GM12878 (cell line): ENCODE results near the gene CRYBA1. TPM values are rescaled to one million over a fixed set of nuclear protein-coding genes. Genes with fewer than 3 reads are reported as not detected.

Experiments
- ATAC-seq: fragments of 200-7000 bp; cut with Tn5 transposase; 3 replicates; pipeline ENCODE4 v1.9.1; 2020; ENCODE audit warnings: mild to moderate bottlenecking, moderate library complexity
- BruUV-seq: library from RNA; stranded (reverse); fragments of 400-500 nt; replicated peaks from 2 replicates; lab custom pipeline; 2021; lab: Mats Ljungman, UMichigan
- CTCF ChIA-PET: fragments of 300-600 bp; sonication (Branson Sonifier 250); formaldehyde crosslinking; extraction: SDS; loops from one replicate; lab custom pipeline; 2021; ENCODE audit warnings: inconsistent platforms; lab: Yijun Ruan, JAX
- POLR2A ChIA-PET: fragments of 350-600 bp; formaldehyde crosslinking; extraction: SDS; loops from one replicate; lab custom pipeline; 2021; ENCODE audit warnings: inconsistent platforms; lab: Charles Lee
- RAD21 ChIA-PET: fragments of 300-600 bp; sonication (Branson Sonifier 250); formaldehyde crosslinking; loops from one replicate; lab custom pipeline; 2023; ENCODE audit warnings: antibody characterized with exemption; ENCODE audit not compliant: unreplicated experiment; lab: Charles Lee
- SMC1A ChIA-PET: fragments of 300-600 bp; sonication (Branson Sonifier 250); formaldehyde crosslinking; loops from one replicate; lab custom pipeline; 2023; ENCODE audit not compliant: unreplicated experiment, uncharacterized antibody; lab: Charles Lee
- DNase-seq: peaks from one replicate; pipeline ENCODE4 v3.0.0-alpha.2; 2011; ENCODE audit warnings: low read depth, low spot score
- FAIRE-seq: peaks from 3 replicates; lab custom pipeline; 2011; peaks lifted over from hg19 to GRCh38; lab: Jason Lieb, UNC
- H2AFZ ChIP-seq: 2 replicates; pipeline ENCODE4 v1.6.0; 2011; ENCODE audit warnings: low read depth, low read length, control low read depth; ENCODE audit not compliant: control insufficient read depth
- H3K27ac ChIP-seq: 2 replicates; pipeline ENCODE4 v1.5.1; 2011; ENCODE audit warnings: control low read depth; ENCODE audit not compliant: control insufficient read depth, insufficient read depth
- H3K27me3 ChIP-seq, 2 experiments: replicated peaks in 1 of 2; 2 replicates each; pipeline versions ENCODE4 v1.6.0 to v1.6.1; 2011; ENCODE audit warnings: low read length in 1 of 2; ENCODE audit not compliant: control insufficient read depth in 2 of 2, insufficient read depth in 2 of 2
- H3K36me3 ChIP-seq, 2 experiments: 2 replicates each; pipeline ENCODE4 v1.5.1; 2011; ENCODE audit warnings: low read length in 1 of 2; ENCODE audit not compliant: control insufficient read depth in 2 of 2, insufficient read depth in 2 of 2
- H3K4me1 ChIP-seq: 2 replicates; pipeline ENCODE4 v1.6.1; 2011; ENCODE audit warnings: mild to moderate bottlenecking, low read length, moderate library complexity, mixed read lengths; ENCODE audit not compliant: control insufficient read depth, insufficient read depth
- H3K4me2 ChIP-seq: 2 replicates; pipeline ENCODE4 v1.6.0; 2011; ENCODE audit warnings: control low read depth; ENCODE audit not compliant: control insufficient read depth, insufficient read depth
- H3K4me3 ChIP-seq: fragments of 200-600 bp; sonication (generic); 2 replicates; pipeline ENCODE4 v1.5.1; 2016
- H3K79me2 ChIP-seq: 2 replicates; pipeline ENCODE4 v1.6.0; 2011; ENCODE audit warnings: low read length; ENCODE audit not compliant: control insufficient read depth, insufficient read depth
- H3K9ac ChIP-seq: 2 replicates; pipeline ENCODE4 v1.8.0; 2011; ENCODE audit warnings: low read length, control low read depth, mixed read lengths; ENCODE audit not compliant: control insufficient read depth, insufficient read depth
- H3K9me3 ChIP-seq: replicated peaks from 3 replicates; pipeline ENCODE4 v1.5.1; 2011; ENCODE audit warnings: mild to moderate bottlenecking, low read length; ENCODE audit not compliant: control insufficient read depth, insufficient read depth
- H4K20me1 ChIP-seq: 2 replicates; pipeline ENCODE4 v1.6.0; 2011; ENCODE audit not compliant: control insufficient read depth, insufficient read depth
- BCLAF1 ChIP-seq: fragments of 450-650 bp; IDR thresholded peaks from 2 replicates; pipeline ENCODE4 v1.6.1; 2017; ENCODE audit warnings: antibody characterized with exemption, mild to moderate bottlenecking, moderate library complexity
- ESRRA ChIP-seq: IDR thresholded peaks from 2 replicates; pipeline ENCODE4 v1.6.1; 2012; ENCODE audit warnings: mild to moderate bottlenecking, low read length, improper control_type of control experiment
- IKZF1 ChIP-seq: fragments of 450-650 bp; conservative IDR thresholded peaks from 2 replicates; pipeline ENCODE4 v1.6.1; 2017; ENCODE audit warnings: antibody characterized with exemption, mild to moderate bottlenecking
- MLLT1 ChIP-seq: fragments of 450-650 bp; IDR thresholded peaks from 2 replicates; pipeline ENCODE4 v1.6.1; 2016; ENCODE audit warnings: mild to moderate bottlenecking
- NFYA ChIP-seq: IDR thresholded peaks from 2 replicates; pipeline ENCODE4 v1.6.1; 2011; ENCODE audit warnings: low read depth, mild to moderate bottlenecking, low read length, improper control_type of control experiment, borderline replicate concordance
- NR2F1 ChIP-seq: fragments of 450-650 bp; conservative IDR thresholded peaks from 2 replicates; pipeline ENCODE4 v1.6.1; 2017; ENCODE audit warnings: mild to moderate bottlenecking
- RB1 ChIP-seq: fragments of 450-650 bp; formaldehyde crosslinking; IDR thresholded peaks from 2 replicates; pipeline ENCODE4 v1.6.1; 2017; ENCODE audit warnings: mild to moderate bottlenecking, borderline replicate concordance
- SPI1 ChIP-seq: IDR thresholded peaks from 2 replicates; pipeline ENCODE4 v1.6.1; 2011; ENCODE audit warnings: low read depth, mild to moderate bottlenecking, low read length, moderate library complexity, borderline replicate concordance; ENCODE audit not compliant: insufficient read depth
- SREBF2 ChIP-seq: IDR thresholded peaks from 2 replicates; pipeline ENCODE4 v1.6.1; 2012; ENCODE audit warnings: mild to moderate bottlenecking, low read length
- STAT3 ChIP-seq: IDR thresholded peaks from 2 replicates; pipeline ENCODE4 v1.6.1; 2011; ENCODE audit warnings: low read depth, low read length, improper control_type of control experiment
- TCF3 ChIP-seq: IDR thresholded peaks from 2 replicates; pipeline ENCODE4 v1.6.1; 2012; ENCODE audit warnings: low read depth, mild to moderate bottlenecking, low read length, borderline replicate concordance; ENCODE audit not compliant: insufficient read depth
- WGBS: methylation state at CpG from one replicate; pipeline ENCODE4 v1.1.6; 2016; ENCODE audit warnings: low lambda C conversion rate; ENCODE audit not compliant: insufficient replicate concordance, insufficient coverage; ENCODE audit errors: missing lambda C conversion rate; 5-methylcytosine and 5-hydroxymethylcytosine counted together
- in situ Hi-C: fragments of 300-500 bp; cut with MboI; formaldehyde crosslinking; loops from 9 replicates; pipeline ENCODE4 v1.14.3; 2018; ENCODE audit warnings: mixed read lengths
- intact Hi-C: fragments of 100-400 bp; cut with micrococcal nuclease; formaldehyde crosslinking; loops from one replicate; pipeline ENCODE4 v1.14.2; 2022; ENCODE audit not compliant: unreplicated experiment
- polyA plus RNA-seq, 11 experiments: library from polyadenylated mRNA; depleted of rRNA in 4 of 11; unstranded in 6 of 11; stranded (reverse) in 5 of 11; fragments of >200 nt; fragmentation: Nextera tagmentation in 4 of 11; fragmentation: Illumina TruSeq in 1 of 11; extraction: Ambion mirVana in 4 of 11; extraction: Trizol in 1 of 11; gene quantifications; 1 replicate in 1 of 11; 2 replicates in 10 of 11; pipeline versions ENCODE4 v1.2.1 to v1.2.3, GENCODE V29; 2011 to 2016; ENCODE audit warnings: inconsistent platforms in 2 of 11, missing spikeins in 2 of 11, low read depth in 1 of 11
- total RNA-seq, 4 experiments: library from RNA; depleted of rRNA in 3 of 4; stranded (reverse); fragments of >200 nt in 3 of 4; fragmentation: Illumina TruSeq in 1 of 4; extraction: Trizol in 1 of 4; gene quantifications; 2 replicates each; pipeline versions ENCODE4 v1.2.1 to v1.2.3, GENCODE V29; 2013 to 2021

Gene CRYBA1
- total and polyA plus RNA-seq, 10 of the 15 experiments (the other 5 are each of a cell fraction or from before 2014, with no cell fraction given), result not detected

DNA sequence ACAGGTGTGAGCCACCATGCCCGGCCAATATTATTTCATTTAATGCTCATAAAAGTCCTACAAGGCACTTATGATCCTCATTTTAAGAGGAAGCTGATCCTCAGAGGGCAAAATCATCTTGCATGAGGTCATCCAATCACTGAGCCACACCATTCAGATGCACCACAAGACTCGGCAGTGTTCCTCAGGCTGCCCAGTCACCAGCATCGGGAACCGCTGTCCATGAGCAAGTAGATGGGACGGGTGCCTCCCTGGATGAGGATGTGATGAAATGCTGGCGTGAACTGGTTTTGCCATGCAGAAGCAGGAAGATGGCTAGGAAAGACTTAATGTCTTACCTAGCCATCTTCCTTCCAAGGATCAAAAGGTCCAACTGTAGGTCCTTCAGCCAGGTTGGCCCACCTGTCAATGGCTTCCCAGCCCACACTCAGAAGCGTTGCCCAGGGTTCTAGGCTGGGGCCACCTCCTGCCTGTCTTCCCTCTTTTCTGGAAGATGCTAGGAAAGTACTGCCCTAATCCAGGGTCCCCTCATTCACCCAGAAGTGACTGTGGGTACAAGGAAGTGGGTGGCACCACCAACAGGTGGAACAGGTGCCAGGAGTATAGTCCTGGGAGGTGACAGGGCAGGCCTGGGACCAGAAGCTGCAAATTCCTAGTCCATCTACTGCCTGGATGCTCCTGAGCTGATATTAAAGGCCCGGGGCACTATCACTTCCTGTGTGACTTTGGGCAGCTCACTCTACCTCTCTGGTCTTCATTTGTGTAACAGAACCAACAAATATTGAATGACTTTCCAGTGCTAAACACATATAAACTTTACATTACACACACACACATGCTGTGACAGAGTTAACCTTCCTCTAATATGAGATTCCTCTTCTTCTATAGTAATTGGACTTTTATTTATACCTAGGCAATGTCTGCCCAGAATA lies 32.2 kb upstream of the CRYBA1 start:
- H3K27ac ChIP-seq, result no peak overlapping the region
- no TSS peak for BruUV-seq
- H3K79me2 ChIP-seq, result no peaks in the 10 kb centered on the region
- FAIRE-seq, result no peak
- no peak for ATAC-seq
- POLR2A ChIA-PET, result no interaction called here
- in situ Hi-C loops (no loop called here), intact Hi-C loops (no loop called here)
- no peak overlapping the region for H3K4me2 ChIP-seq
- H2AFZ ChIP-seq, result no peak overlapping the region
- no peak for DNase-seq
- RAD21 ChIA-PET, result interaction anchor here (0.9 to 9.7 kb wide), 2 partner anchors 19 to 67 kb away, joined by 3 to 182 read pairs; no protein-coding TSS in a partner anchor
- no peaks in the 10 kb centered on the region for H3K4me1 ChIP-seq
- no peak overlapping the region for H3K9ac ChIP-seq
- no peaks in the 10 kb centered on the region for H3K36me3 ChIP-seq
- TF ChIP-seq TCF3, result no peak
- no peak for TF ChIP-seq RB1
- no peak for TF ChIP-seq SREBF2
- no peak for TF ChIP-seq NR2F1
- no peak for TF ChIP-seq NFYA
- no peak for TF ChIP-seq SPI1
- no peak for TF ChIP-seq STAT3
- no peak for TF ChIP-seq ESRRA
- TF ChIP-seq IKZF1, result no peak
- no peak for TF ChIP-seq MLLT1
- TF ChIP-seq BCLAF1, result no peak
- no peaks in the 10 kb centered on the region for H3K27me3 ChIP-seq
- 68% methylated on average over 8 of the region's 8 CpGs for WGBS
- H3K4me3 ChIP-seq, result no peak overlapping the region
- CTCF ChIA-PET, result interaction anchor here (0.9 to 12.4 kb wide), 3 partner anchors 11 to 68 kb away, joined by 3 to 358 read pairs (median 52); no protein-coding TSS in a partner anchor
- SMC1A ChIA-PET, result interaction anchor here (1.1 to 7.4 kb wide), 2 partner anchors 21 to 67 kb away, joined by 3 to 150 read pairs; no protein-coding TSS in a partner anchor
- H4K20me1 ChIP-seq, result no peaks in the 10 kb centered on the region
- no peaks in the 10 kb centered on the region for H3K9me3 ChIP-seq
